Erythroblast (primary cell): ENCODE results near the gene IMMP2L.

Experiments
- GATA1 ChIP-seq: IDR thresholded peaks from 2 replicates; pipeline ENCODE4 v1.6.1; 2011; ENCODE audit warnings: low read depth, mild to moderate bottlenecking, control low read depth, low read length, moderate library complexity
- POLR2A ChIP-seq: IDR thresholded peaks from 2 replicates; pipeline ENCODE4 v1.6.1; 2011; ENCODE audit warnings: mild to moderate bottlenecking, low read length

GRCh38 chr7:111294494-111294893 is 267.8 kb downstream of the IMMP2L start:
- TF ChIP-seq POLR2A (no peak), GATA1 (no peak)
